NCI-H345 treated with DMSO at 0.1 percent for 48 hours (cell line): ENCODE data around the gene WDR45B.
A peak's percentile ranks its signal among the peaks of the same experiment; 100 is the strongest.

Source experiments
- DNase-seq: peaks from one replicate; lab custom pipeline; 2025; ENCODE audit not compliant: unreplicated experiment; lab: John Stamatoyannopoulos, UW

Gene WDR45B

DNA sequence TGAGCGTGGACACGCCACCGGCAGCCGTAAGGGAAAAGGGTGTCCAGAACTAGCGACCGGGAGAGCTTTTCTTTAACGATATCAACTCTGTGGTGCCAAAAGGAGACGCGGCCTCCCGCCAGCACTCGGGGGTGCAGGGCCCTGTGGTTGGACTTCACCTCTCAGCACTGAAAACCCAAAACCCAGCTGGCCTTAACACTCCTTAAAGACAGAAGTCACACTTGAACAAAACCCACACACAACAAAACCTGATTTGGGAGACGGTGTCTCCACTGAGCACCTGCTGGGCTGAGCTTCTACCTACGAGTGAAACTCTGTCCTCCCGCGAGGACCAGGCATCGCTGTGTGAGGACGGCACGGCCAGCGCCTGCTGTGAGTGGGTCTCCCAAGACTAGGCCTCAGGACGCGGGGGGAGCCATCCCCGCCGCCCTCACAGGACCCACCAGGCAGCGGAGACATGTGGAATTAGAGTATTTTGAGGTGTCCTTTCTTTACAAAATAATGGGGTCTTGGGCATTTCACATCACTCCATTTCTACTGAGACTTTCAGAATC lies 46.7 kb downstream of the WDR45B start:
- no peak for DNase-seq

DNA sequence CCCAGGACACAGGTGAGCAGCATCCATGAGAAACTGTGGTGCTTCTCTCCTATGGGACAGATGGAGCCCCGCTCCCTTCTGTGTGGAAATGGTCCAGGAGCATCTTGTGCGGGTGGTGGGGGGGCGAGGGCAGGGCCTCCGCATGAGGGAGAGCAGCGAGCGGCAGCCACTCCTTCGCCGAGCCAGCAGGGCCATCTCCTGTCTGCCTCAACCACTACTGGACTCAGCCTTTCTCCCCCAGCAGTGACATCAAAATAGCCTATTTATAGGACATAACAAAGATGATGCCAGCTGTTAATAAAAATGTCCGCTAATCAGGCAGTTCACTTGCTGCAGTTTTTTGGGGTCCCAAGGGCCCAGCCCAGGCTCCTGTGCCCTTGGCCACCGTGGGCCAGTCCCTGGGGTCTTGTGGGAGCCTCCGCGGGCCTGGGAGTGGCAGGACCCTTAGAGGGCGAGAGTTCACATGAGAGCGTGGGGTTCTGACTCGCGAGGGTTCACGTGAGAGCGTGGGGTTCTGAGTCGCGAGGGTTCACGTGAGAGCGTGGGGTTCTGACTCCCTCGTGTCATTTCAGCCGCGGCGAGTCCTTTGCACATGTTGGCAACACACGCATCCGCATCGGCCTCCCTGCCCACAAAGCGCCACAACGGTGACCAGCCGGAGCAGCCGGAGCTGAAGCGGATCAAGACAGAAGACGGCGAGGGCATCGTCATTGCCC lies 47.4 kb downstream of the WDR45B start:
- DNase-seq: no peak

DNA sequence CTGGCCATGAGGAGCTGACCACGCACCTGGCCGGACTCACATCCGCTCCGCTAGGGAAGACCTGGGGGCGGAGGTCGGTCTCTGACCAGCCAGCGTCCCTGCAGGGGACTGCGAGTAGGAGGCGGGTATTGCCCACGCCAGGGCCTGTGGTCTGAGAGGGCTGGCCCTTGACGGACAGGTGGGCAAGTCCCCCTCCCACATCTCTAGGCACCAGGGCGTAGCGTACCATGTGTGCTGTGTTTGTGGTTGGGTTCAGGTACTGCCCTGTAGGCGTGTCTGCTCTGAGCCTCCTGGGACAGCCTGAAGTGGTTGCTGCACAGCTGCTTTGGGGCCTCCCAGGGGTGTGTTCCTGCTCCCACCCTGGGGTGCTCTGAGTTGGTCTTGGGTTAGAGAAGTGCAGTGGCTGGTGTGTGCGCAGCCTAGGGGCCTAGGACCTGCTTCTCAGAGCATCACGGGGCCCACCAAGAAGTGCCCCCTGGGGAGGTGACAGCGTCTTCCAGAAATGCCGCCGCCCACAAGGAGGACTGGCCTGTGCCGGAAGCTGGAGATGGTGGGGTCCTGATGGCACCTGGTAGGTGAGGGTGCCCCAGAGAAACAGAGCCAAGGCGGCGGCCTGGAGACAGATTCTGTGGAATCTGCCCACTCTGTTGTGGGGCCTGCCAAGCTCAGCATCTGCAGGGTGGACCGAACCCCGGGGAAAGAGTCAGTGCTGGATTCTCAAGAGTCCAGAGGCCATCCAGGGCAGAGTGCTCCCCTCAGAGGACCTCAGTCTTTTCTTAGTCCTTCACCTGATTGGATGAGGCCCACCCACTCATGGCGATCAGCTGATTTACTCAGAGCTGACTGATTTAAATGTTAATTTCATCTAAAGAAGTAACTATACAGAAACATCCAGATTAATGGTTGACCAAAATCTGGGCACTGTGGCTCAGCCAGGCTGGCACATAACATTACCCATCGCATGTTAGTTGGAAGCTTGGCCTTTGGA lies 48.3 kb downstream of the WDR45B start:
- DNase-seq: no peak

DNA sequence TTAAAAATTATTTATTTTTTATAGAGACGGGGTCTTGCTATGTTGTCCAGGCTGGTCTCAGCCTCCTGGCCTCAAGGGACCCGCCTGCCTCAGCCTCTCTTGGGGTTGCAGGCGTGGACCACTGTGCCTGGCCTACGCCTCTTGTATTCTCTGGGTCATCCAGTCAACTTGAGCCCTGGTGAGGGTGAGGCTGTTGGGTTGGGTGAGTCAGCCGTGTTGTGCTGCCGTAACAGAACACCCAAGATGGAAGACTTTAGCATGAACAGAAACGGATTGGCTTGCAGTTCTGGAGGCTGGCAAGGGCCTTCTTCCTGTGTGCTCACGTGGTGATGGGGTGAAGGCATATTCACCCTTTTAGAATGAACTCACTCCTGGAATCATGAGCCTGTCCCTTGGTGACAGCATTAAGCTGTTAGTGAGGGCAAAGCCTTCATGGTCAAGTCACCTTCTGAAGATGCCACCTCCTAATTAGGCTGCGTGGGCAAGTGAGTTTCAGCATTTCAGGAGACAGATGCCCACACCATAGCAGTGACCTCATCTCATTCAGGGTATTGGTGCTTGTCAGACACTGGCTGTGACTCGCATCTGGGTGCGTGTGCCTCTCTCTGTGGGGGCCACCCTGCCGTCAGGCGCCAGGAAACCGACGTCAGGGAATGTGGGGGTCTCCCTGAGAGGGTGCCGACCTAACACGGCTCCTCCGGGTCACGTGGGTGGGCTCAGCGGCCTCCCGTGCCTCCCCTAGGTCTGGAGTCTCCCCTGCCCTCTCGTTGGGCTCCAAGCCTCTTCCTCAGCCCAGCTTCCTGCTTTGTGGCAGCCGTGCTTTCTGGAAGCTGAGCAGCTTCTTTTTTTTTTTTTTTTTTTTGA lies 49.8 kb downstream of the WDR45B start:
- no peak for DNase-seq

DNA sequence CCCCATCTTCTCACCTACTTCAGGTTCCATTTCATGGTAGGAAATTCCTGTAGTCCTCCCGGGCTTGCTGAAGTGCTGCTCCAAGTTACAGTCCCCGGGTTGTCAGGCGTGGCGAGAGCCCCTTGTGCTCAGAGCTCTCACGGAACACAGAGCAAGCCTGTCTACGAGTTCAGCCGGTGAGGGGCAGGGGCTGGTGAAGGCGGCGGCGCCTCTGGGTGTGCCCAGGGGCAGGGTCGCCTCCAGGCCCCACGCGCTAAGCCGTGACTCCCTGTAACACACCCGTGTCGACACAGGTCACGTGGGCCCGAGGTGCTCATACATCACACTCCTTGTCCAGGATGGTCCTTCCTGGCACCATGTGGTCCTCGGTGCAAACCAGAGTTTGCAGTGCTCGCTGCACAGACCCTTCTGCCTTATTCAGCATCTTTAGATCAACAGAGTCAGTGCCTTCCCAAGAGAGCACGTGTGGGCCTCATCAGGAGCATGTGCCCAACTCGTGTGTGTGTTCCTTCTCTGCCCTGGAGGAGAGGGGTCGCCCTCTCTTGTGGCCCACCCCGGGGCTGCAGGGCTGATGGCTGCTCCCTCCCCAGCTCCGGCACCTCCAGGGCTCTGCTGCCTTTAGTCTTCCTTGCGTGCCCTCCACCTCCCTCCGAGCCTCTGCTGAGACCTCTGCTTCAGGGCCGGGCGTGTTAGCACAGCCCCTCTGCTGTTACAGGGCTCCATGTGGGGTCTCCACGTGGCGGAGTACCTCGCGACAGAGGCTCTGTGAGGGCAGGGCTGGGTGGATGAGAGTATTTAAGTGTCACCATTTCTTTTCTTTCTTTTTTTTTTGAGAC lies 51.2 kb downstream of the WDR45B start:
- no peak for DNase-seq

DNA sequence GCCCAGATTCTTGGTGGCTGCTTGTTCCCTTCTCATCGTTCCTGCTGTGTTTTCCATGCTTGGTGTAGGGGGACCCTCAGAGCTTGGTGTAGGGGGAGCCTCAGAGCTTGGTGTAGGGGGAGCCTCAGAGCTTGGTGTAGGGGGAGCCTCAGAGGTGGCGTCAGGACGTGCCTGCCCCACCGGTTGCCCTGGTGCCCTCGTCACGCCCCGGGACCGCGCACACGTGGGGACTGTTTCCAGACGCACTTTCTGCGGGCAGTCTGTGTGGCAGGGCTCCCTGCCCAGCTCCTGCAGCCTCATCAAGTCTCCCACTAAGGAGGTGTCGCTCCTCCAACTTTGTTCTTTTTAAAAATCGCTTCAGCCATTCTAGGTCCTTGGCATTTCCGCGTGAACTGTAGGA lies 51.9 kb downstream of the WDR45B start:
- no peak for DNase-seq

DNA sequence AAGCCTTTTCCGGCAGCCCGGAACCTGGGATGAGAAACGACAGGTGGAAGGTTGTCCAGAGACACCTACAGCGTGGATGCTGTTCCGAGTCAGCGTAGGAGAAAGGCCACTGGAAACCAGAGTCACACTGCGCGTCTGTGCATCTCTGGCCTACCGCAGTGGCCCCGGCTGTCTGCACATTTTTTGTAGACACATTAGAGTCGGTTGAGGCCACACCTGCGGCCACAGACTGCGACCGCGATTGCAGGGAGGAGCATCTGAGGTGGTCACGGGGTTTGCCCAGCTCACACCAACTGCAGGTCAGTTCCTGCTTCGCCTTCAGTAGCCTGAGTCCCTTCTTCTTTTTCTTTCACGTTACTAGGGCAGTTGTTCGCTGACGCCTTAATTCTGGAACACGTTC lies 52.4 kb downstream of the WDR45B start:
- no peak for DNase-seq

DNA sequence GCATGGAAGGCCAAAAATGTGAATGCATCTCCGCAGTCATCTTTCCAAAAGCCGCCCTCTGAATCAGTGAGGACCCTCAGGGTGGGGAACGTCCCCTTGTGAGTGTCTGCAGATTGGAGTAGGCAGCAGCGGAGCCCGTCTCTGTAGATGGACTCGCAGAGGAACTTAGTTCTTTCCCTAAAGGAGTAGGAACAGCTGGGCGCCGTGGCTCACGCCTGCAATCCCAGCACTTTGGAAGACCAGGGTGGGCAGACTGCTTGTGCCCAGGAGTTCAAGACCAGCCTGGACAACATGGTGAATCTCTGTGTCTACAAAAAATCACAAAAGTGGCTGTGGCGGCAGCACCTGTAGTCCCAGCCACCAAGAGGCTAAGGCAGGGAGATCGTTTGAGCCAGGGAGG lies 53.7 kb downstream of the WDR45B start:
- DNase-seq: no peak

DNA sequence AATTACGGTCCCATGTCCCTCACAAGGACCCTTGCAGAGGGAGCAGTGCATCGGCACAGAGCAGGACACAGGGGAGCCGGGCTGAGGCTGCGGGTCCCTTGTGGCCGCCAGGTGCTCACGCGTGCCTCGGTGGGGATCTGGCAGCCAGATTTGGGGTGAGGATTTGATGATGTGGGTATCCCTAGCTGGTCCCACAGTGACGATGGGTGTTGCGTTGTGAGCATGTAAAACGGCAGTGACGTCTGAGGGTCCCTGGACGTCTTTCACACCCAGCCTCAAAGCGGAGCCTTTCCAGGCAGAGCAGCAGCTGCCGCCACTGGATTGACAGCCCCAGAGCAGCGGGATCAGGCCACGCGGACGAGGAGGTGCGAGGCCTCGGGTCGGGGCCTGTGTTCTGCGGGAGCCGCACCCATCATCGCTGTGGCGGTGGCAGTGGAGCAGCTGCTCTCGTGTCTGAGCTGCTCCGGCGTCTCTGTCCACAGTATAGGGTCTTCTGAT lies 54.6 kb downstream of the WDR45B start:
- DNase-seq: no peak

DNA sequence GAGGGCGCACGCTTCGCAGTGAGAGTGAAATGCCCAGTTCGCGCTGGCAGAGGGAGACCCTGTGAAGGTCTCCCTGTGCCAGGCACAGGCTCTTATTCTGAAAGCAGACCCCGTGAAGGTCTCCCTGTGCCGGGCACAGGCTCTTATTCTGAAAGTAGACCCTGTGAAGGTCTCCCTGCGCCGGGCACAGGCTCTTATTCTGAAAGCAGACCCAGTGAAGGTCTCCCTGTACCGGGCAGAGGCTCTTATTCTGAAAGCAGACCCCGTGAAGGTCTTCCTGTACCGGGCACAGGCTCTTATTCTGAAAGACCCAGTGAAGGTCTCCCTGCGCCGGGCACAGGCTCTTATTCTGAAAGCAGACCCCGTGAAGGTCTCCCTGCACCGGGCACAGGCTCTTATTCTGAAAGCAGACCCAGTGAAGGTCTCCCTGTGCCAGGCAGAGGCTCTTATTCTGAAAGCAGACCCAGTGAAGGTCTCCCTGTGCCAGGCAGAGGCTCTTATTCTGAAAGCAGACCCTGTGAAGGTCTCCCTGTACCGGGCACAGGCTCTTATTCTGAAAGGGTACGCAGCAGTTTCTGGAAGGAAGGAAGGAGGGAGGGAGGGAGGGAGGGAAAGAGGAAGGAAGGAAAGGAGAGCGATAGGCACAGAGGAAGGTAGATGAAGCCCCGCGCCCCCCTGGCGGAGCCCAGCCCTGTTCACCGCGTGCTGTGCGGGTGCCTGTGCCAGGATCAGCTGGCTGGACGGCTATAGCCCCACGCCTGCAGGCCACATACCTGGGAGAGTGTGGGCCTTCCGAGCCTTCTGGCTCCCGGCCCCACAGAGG lies 55.3 kb downstream of the WDR45B start:
- peak; percentile 28 for DNase-seq

DNA sequence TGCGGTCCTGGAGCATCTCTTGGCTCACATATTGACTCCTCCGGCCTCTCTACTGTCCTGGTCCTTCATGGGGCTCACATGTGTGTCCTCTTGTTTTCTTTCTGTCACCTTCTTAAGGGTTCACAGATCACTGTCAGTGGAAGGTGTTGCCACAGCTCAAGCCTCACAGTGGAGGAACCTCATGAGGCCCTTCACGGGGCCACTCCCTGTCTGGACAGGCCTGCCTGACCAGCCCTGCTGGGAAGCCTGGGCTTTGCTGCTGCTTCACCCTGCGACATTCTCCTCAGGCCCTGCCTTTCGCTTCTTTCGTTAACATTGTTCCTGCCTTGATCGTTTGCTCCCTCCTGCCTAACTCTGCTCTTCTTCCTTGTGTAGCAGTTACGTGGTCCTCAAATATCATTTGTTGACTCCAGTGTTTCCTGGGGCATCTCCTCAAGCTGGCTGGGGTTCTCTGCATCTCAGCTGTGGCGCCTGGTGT lies 55.9 kb downstream of the WDR45B start:
- no peak for DNase-seq

DNA sequence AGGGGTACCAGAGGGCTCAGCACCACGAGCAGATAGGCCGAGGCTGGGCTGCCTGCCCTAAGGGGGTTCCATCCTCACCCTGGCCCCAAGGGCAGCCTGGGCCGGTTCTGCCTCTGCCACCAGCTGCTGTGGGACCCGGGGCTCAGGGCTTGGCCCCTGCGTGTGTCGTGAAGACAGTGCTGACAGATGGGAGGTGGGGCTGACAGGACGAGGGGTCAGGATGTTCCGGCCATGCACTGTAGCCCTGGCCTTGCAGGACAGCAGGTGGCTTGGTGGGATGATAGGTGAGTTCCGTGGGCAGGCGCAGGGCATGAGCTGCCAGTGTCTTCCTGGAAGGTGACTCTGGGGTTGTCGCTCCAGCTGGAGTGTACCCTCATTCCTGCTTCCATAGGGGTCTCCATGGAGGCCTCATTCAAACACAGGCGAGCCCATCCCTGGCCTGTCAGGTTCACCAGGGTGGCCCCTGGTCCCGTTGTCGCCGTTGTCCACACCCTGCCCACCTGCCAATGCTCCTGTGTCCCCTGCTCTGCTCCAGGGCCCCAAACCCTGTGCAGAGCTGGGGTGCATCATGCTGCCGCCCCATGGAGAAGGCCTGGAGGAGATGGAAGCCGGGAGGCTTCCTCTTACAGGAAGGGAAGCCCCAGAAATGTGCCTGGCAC lies 57.2 kb downstream of the WDR45B start:
- no peak for DNase-seq

DNA sequence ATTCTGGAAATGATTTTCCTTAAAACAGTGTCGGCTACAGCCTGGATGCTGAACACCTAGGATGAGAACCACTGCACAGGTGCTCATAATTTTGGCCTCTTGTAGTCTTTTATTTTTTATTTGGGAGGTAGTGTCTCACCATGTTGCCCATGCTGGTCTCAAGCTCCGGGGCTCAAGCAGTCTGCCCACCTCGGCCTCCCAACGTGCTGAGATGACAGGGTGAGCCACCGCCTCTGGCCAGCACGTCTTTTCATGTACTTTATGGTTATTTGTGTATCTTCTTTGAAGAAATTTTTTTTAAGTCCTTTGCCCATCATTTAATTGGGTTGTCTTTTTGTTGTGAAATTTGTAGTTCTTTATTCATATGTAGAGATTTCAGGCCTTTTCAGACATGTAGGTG lies 58.0 kb downstream of the WDR45B start:
- no peak for DNase-seq

DNA sequence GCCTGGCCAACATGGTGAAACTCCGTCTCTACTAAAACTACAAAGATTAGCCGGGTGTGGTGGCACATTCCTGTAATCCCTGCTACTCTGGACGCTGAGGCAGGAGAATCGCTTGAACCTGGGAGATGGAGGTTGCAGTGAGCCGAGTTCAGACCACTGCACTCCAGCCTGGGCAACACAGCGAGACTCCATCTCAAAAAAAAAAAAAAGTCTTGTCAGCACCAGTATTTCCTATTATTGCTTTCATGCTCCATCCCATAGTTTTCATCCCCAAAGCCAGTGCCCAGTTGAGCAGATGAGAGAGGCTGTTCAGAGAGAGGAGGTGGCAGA lies 58.4 kb downstream of the WDR45B start:
- no peak for DNase-seq

DNA sequence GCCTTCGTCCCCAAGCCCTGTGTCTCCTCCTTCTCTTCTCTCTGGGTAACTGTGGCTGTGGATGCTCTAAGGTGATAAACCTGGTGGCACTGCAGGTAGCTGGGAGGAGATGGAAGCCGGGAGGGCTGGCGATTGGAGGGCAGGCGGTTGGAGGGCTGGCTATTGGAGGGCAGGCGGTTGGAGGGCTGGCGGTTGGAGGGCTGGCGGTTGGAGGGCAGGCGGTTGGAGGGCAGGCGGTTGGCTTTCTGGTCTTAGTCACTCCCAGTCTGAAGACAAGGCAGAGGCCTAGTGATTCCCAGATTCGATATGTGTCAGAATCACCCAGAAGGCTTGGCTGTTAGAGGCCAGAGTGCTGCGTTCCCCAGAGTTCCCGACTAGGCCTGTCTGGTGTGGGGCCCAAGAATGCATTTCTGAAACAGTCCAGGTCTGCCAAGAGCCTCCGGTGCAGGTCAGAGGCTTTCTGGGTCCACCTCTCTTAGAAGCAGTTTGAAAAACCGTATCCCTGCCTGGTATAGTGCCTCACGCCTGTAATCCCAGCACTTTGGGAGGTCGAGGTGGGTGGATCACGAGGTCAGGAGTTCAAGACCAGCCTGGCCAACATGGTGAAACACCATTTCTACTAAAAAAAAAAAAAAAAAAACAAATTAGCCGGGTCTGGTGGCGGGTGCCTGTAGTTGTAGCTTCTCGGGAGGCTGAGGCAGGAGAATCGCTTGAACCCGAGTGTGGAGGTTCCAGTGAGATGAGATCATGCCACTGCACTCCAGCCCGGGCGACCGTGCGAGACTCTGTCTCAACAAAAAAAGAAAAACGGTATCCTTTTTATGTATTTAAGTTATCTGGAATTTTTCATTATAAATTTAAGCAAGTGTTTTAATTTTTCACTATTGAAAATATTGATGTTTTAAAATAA lies 59.7 kb downstream of the WDR45B start:
- no peak for DNase-seq

DNA sequence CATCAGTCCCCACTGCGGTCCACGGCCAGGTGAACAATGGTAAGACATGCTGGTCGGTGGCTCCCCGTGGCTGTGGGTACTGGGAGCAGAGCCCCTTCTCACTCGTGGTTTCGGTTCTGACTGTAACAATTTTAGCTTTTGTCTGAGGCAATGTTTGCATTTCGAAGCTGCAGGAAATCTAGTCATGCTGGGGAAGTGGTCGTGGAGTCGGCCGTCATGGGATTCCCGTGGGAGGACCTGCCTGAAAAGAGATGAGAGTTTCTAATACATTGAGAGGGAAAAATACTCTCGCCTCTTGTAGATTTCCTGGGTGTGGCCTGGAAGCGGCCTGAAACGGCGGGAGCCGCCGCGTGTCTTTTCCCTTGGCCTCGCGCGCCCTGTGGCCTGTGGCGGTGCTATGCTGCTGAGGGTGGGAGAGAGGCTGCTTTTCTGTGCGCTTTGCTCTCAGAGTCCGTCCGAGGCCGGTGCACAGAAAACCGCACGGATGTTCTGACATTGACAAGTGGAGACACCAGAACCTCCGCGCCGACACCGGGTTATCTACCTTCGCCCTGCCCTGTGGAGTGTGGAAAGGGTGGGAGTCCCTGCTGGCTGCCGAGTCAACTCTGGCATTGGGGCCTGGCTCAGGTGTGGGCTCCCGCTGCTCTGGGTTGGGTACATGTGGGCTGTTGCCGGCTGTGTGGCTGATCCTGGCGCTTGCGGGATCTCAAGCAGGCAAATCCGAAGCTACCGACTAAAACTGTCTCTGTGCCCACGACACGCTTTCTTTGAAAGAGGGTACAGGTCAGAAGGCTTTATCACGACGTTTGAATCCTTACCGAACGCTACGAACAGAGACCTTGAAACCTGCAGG lies 60.8 kb downstream of the WDR45B start:
- no peak for DNase-seq
